ENCODE data around the gene AAMDC.
"Not testable (repeated sequence)": the region's sequence is repeated elsewhere in the genome, so short reads cannot be mapped to it uniquely, and the experiment has no call there.

Gene AAMDC

GRCh38 chr11:77857906-77858457 lies 37.0 kb downstream of the AAMDC start:
- H3K36me3 ChIP-seq (ENCODE audit: control insufficient read depth in 2 of 2, insufficient read depth in 2 of 2, low read length in 2 of 2) = peaks cover 13 to 14% of the 10 kb centered on the region in 2 donors
- not testable (repeated sequence) for H3K27ac ChIP-seq (ENCODE audit: low read depth in 2 of 2, low read length in 2 of 2); H3K9ac ChIP-seq (ENCODE audit: low read depth in 1 of 2, low read length in 2 of 2); H3K4me3 ChIP-seq (ENCODE audit: low read length in 2 of 2); H3K27me3 ChIP-seq (ENCODE audit: control insufficient read depth in 2 of 2, insufficient read depth in 2 of 2, low read length in 2 of 2); H3K4me1 ChIP-seq (ENCODE audit: control insufficient read depth in 2 of 2, insufficient read depth in 2 of 2, low read length in 2 of 2); H3K9me3 ChIP-seq (ENCODE audit: control insufficient read depth in 2 of 2, low read length in 2 of 2)

- not testable (repeated sequence) for H3K9me3 ChIP-seq (ENCODE audit: control insufficient read depth in 2 of 2, low read length in 2 of 2); H3K27me3 ChIP-seq (ENCODE audit: control insufficient read depth in 2 of 2, insufficient read depth in 2 of 2, low read length in 2 of 2); H3K36me3 ChIP-seq (ENCODE audit: control insufficient read depth in 2 of 2, insufficient read depth in 2 of 2, low read length in 2 of 2); H3K4me3 ChIP-seq (ENCODE audit: low read length in 2 of 2); H3K4me1 ChIP-seq (ENCODE audit: control insufficient read depth in 2 of 2, insufficient read depth in 2 of 2, low read length in 2 of 2); H3K27ac ChIP-seq (ENCODE audit: low read depth in 2 of 2, low read length in 2 of 2); H3K9ac ChIP-seq (ENCODE audit: low read depth in 1 of 2, low read length in 2 of 2)
These were observed 40.5 kb downstream of the AAMDC start for GRCh38 chr11:77861444-77861843.

GRCh38 chr11:77865805-77866204 lies 44.9 kb downstream of the AAMDC start:
- Histone ChIP-seq H3K9me3 (ENCODE audit: control insufficient read depth in 2 of 2, low read length in 2 of 2) (no peaks in the 10 kb centered on the region), H3K4me1 (ENCODE audit: control insufficient read depth in 2 of 2, insufficient read depth in 2 of 2, low read length in 2 of 2) (no peaks in the 10 kb centered on the region), H3K27me3 (ENCODE audit: control insufficient read depth in 2 of 2, insufficient read depth in 2 of 2, low read length in 2 of 2) (no peaks in the 10 kb centered on the region), H3K9ac (ENCODE audit: low read depth in 1 of 2, low read length in 2 of 2) (no peak overlapping the region), H3K4me3 (ENCODE audit: low read length in 2 of 2) (no peak overlapping the region), H3K36me3 (ENCODE audit: control insufficient read depth in 2 of 2, insufficient read depth in 2 of 2, low read length in 2 of 2) (peaks cover 8 to 11% of the 10 kb centered on the region in 2 donors), H3K27ac (ENCODE audit: low read depth in 2 of 2, low read length in 2 of 2) (no peak overlapping the region)

- Histone ChIP-seq H3K27me3 (ENCODE audit: control insufficient read depth in 2 of 2, insufficient read depth in 2 of 2, low read length in 2 of 2) (no peaks in the 10 kb centered on the region), H3K9me3 (ENCODE audit: control insufficient read depth in 2 of 2, low read length in 2 of 2) (no peaks in the 10 kb centered on the region), H3K9ac (ENCODE audit: low read depth in 1 of 2, low read length in 2 of 2) (no peak overlapping the region), H3K4me1 (ENCODE audit: control insufficient read depth in 2 of 2, insufficient read depth in 2 of 2, low read length in 2 of 2) (no peaks in the 10 kb centered on the region), H3K36me3 (ENCODE audit: control insufficient read depth in 2 of 2, insufficient read depth in 2 of 2, low read length in 2 of 2) (peaks cover 10 to 12% of the 10 kb centered on the region in 2 donors), H3K4me3 (ENCODE audit: low read length in 2 of 2) (no peak overlapping the region), H3K27ac (ENCODE audit: low read depth in 2 of 2, low read length in 2 of 2) (no peak overlapping the region)
These were observed 45.4 kb downstream of the AAMDC start for GRCh38 chr11:77866336-77866735.

- H3K9me3 ChIP-seq (ENCODE audit: control insufficient read depth in 2 of 2, low read length in 2 of 2) = no peaks in the 10 kb centered on the region
- H3K9ac ChIP-seq (ENCODE audit: low read depth in 1 of 2, low read length in 2 of 2) = no peak overlapping the region
- H3K4me1 ChIP-seq (ENCODE audit: control insufficient read depth in 2 of 2, insufficient read depth in 2 of 2, low read length in 2 of 2) = no peaks in the 10 kb centered on the region
- no peak overlapping the region for H3K4me3 ChIP-seq (ENCODE audit: low read length in 2 of 2)
- H3K27me3 ChIP-seq (ENCODE audit: control insufficient read depth in 2 of 2, insufficient read depth in 2 of 2, low read length in 2 of 2) = no peaks in the 10 kb centered on the region
- H3K36me3 ChIP-seq (ENCODE audit: control insufficient read depth in 2 of 2, insufficient read depth in 2 of 2, low read length in 2 of 2) = peaks cover 20 to 22% of the 10 kb centered on the region in 2 donors
- H3K27ac ChIP-seq (ENCODE audit: low read depth in 2 of 2, low read length in 2 of 2) = no peak overlapping the region
These were observed 47.8 kb downstream of the AAMDC start for GRCh38 chr11:77868744-77869143.

GRCh38 chr11:77871855-77872254 lies 50.9 kb downstream of the AAMDC start:
- Histone ChIP-seq H3K36me3 (ENCODE audit: control insufficient read depth in 2 of 2, insufficient read depth in 2 of 2, low read length in 2 of 2) (peaks cover 24 to 25% of the 10 kb centered on the region in 2 donors), H3K9me3 (ENCODE audit: control insufficient read depth in 2 of 2, low read length in 2 of 2) (no peaks in the 10 kb centered on the region), H3K4me1 (ENCODE audit: control insufficient read depth in 2 of 2, insufficient read depth in 2 of 2, low read length in 2 of 2) (no peaks in the 10 kb centered on the region), H3K9ac (ENCODE audit: low read depth in 1 of 2, low read length in 2 of 2) (no peak overlapping the region), H3K4me3 (ENCODE audit: low read length in 2 of 2) (no peak overlapping the region), H3K27me3 (ENCODE audit: control insufficient read depth in 2 of 2, insufficient read depth in 2 of 2, low read length in 2 of 2) (no peaks in the 10 kb centered on the region), H3K27ac (ENCODE audit: low read depth in 2 of 2, low read length in 2 of 2) (no peak overlapping the region)

- peaks cover 27 to 30% of the 10 kb centered on the region in 2 donors for H3K36me3 ChIP-seq (ENCODE audit: control insufficient read depth in 2 of 2, insufficient read depth in 2 of 2, low read length in 2 of 2)
- H3K27me3 ChIP-seq (ENCODE audit: control insufficient read depth in 2 of 2, insufficient read depth in 2 of 2, low read length in 2 of 2) = no peaks in the 10 kb centered on the region
- no peaks in the 10 kb centered on the region for H3K4me1 ChIP-seq (ENCODE audit: control insufficient read depth in 2 of 2, insufficient read depth in 2 of 2, low read length in 2 of 2)
- H3K9me3 ChIP-seq (ENCODE audit: control insufficient read depth in 2 of 2, low read length in 2 of 2) = no peaks in the 10 kb centered on the region
- no peak overlapping the region for H3K27ac ChIP-seq (ENCODE audit: low read depth in 2 of 2, low read length in 2 of 2)
- H3K9ac ChIP-seq (ENCODE audit: low read depth in 1 of 2, low read length in 2 of 2) = no peak overlapping the region
- H3K4me3 ChIP-seq (ENCODE audit: low read length in 2 of 2) = no peak overlapping the region
These were observed 52.4 kb downstream of the AAMDC start for GRCh38 chr11:77873345-77873744.

GRCh38 chr11:77874206-77874605 lies 53.3 kb downstream of the AAMDC start:
- no peak overlapping the region for H3K4me3 ChIP-seq (ENCODE audit: low read length in 2 of 2)
- H3K36me3 ChIP-seq (ENCODE audit: control insufficient read depth in 2 of 2, insufficient read depth in 2 of 2, low read length in 2 of 2) = peaks cover 33% of the 10 kb centered on the region in 2 donors
- H3K4me1 ChIP-seq (ENCODE audit: control insufficient read depth in 2 of 2, insufficient read depth in 2 of 2, low read length in 2 of 2) = no peaks in the 10 kb centered on the region
- H3K27me3 ChIP-seq (ENCODE audit: control insufficient read depth in 2 of 2, insufficient read depth in 2 of 2, low read length in 2 of 2) = no peaks in the 10 kb centered on the region
- no peak overlapping the region for H3K9ac ChIP-seq (ENCODE audit: low read depth in 1 of 2, low read length in 2 of 2)
- no peak overlapping the region for H3K27ac ChIP-seq (ENCODE audit: low read depth in 2 of 2, low read length in 2 of 2)
- no peaks in the 10 kb centered on the region for H3K9me3 ChIP-seq (ENCODE audit: control insufficient read depth in 2 of 2, low read length in 2 of 2)

GRCh38 chr11:77876045-77876444 lies 55.1 kb downstream of the AAMDC start:
- no peak overlapping the region for H3K9ac ChIP-seq (ENCODE audit: low read depth in 1 of 2, low read length in 2 of 2)
- H3K9me3 ChIP-seq (ENCODE audit: control insufficient read depth in 2 of 2, low read length in 2 of 2) = no peaks in the 10 kb centered on the region
- H3K27me3 ChIP-seq (ENCODE audit: control insufficient read depth in 2 of 2, insufficient read depth in 2 of 2, low read length in 2 of 2) = no peaks in the 10 kb centered on the region
- H3K4me1 ChIP-seq (ENCODE audit: control insufficient read depth in 2 of 2, insufficient read depth in 2 of 2, low read length in 2 of 2) = no peaks in the 10 kb centered on the region
- H3K27ac ChIP-seq (ENCODE audit: low read depth in 2 of 2, low read length in 2 of 2) = no peak overlapping the region
- H3K4me3 ChIP-seq (ENCODE audit: low read length in 2 of 2) = no peak overlapping the region
- peaks cover 33% of the 10 kb centered on the region in 2 donors for H3K36me3 ChIP-seq (ENCODE audit: control insufficient read depth in 2 of 2, insufficient read depth in 2 of 2, low read length in 2 of 2)

GRCh38 chr11:77878247-77878646 lies 57.3 kb downstream of the AAMDC start:
- not testable (repeated sequence) for H3K4me1 ChIP-seq (ENCODE audit: control insufficient read depth in 2 of 2, insufficient read depth in 2 of 2, low read length in 2 of 2); H3K9me3 ChIP-seq (ENCODE audit: control insufficient read depth in 2 of 2, low read length in 2 of 2); H3K4me3 ChIP-seq (ENCODE audit: low read length in 2 of 2); H3K27ac ChIP-seq (ENCODE audit: low read depth in 2 of 2, low read length in 2 of 2); H3K27me3 ChIP-seq (ENCODE audit: control insufficient read depth in 2 of 2, insufficient read depth in 2 of 2, low read length in 2 of 2); H3K9ac ChIP-seq (ENCODE audit: low read depth in 1 of 2, low read length in 2 of 2)
- H3K36me3 ChIP-seq (ENCODE audit: control insufficient read depth in 2 of 2, insufficient read depth in 2 of 2, low read length in 2 of 2) = peaks cover 32 to 33% of the 10 kb centered on the region in 2 donors

- H3K27ac ChIP-seq (ENCODE audit: low read depth in 2 of 2, low read length in 2 of 2) = no peak overlapping the region
- peaks cover 35 to 40% of the 10 kb centered on the region in 2 donors for H3K36me3 ChIP-seq (ENCODE audit: control insufficient read depth in 2 of 2, insufficient read depth in 2 of 2, low read length in 2 of 2)
- no peaks in the 10 kb centered on the region for H3K4me1 ChIP-seq (ENCODE audit: control insufficient read depth in 2 of 2, insufficient read depth in 2 of 2, low read length in 2 of 2)
- no peak overlapping the region for H3K4me3 ChIP-seq (ENCODE audit: low read length in 2 of 2)
- H3K9me3 ChIP-seq (ENCODE audit: control insufficient read depth in 2 of 2, low read length in 2 of 2) = no peaks in the 10 kb centered on the region
- no peak overlapping the region for H3K9ac ChIP-seq (ENCODE audit: low read depth in 1 of 2, low read length in 2 of 2)
- H3K27me3 ChIP-seq (ENCODE audit: control insufficient read depth in 2 of 2, insufficient read depth in 2 of 2, low read length in 2 of 2) = no peaks in the 10 kb centered on the region
These were observed 58.3 kb downstream of the AAMDC start for GRCh38 chr11:77879218-77879617.
